Suprapubic skin (tissue), 4 donors: ENCODE results near the gene CEACAM1. TPM values are rescaled to one million over a fixed set of nuclear protein-coding genes. Genes with fewer than 3 reads are reported as not detected.

Experiments used
- DNase-seq, 2 donors: peaks; one replicate each; pipeline ENCODE4 v3.0.0-alpha.2; 2019; ENCODE audit warnings: low spot score in 2 of 2
- H3K27ac ChIP-seq: fragments of 200-600 bp; sonication (generic); one replicate; pipeline ENCODE4 v1.5.1; 2019
- H3K27me3 ChIP-seq: fragments of 200-600 bp; sonication (generic); one replicate; pipeline ENCODE4 v1.5.1; 2019
- H3K36me3 ChIP-seq: fragments of 200-600 bp; sonication (generic); one replicate; pipeline ENCODE4 v1.5.1; 2019
- H3K4me1 ChIP-seq: fragments of 200-600 bp; sonication (generic); one replicate; pipeline ENCODE4 v1.5.1; 2019
- H3K4me3 ChIP-seq: fragments of 200-600 bp; sonication (generic); one replicate; pipeline ENCODE4 v1.5.1; 2019; ENCODE audit warnings: mild to moderate bottlenecking
- H3K9me3 ChIP-seq: fragments of 200-600 bp; sonication (generic); one replicate; pipeline ENCODE4 v1.5.1; 2019
- EP300 ChIP-seq: sonication (generic); formaldehyde crosslinking; IDR thresholded peaks from one replicate; pipeline ENCODE4 v1.6.1; 2017; ENCODE audit warnings: antibody characterized with exemption
- POLR2A ChIP-seq, 2 donors: fragments of 450-650 bp; IDR thresholded peaks; one replicate each; pipeline ENCODE4 v1.6.1; 2017; ENCODE audit warnings: antibody characterized with exemption in 2 of 2, mild to moderate bottlenecking in 2 of 2, moderate library complexity in 2 of 2
- POLR2AphosphoS5 ChIP-seq, 3 donors: sonication (generic); formaldehyde crosslinking; IDR thresholded peaks; one replicate each; pipeline ENCODE4 v1.6.1; 2017; ENCODE audit warnings: antibody characterized with exemption in 3 of 3
- WGBS: methylation state at CpG from one replicate; pipeline ENCODE4 v1.1.5; 2018; 5-methylcytosine and 5-hydroxymethylcytosine counted together
- total RNA-seq, 4 donors: library from RNA; depleted of rRNA; stranded (reverse); fragments of >200 nt; gene quantifications; one replicate each; pipeline ENCODE4 v1.1.0, GENCODE V29; 2016
- TF ChIP-seq, protein P1 (sequence below), 2 donors: fragments of 200-600 bp in 1 of 2; fragments of 450-650 bp in 1 of 2; sonication (generic) in 1 of 2; IDR thresholded peaks; one replicate each; pipeline ENCODE4 v1.5.1; 2016 to 2019; ENCODE audit warnings: antibody characterized with exemption in 2 of 2, mild to moderate bottlenecking in 1 of 2, moderate library complexity in 1 of 2

Gene CEACAM1
- total RNA-seq, result 1 to 10 TPM; 2.0 to 9.9 (median 3.9) TPM

DNA sequence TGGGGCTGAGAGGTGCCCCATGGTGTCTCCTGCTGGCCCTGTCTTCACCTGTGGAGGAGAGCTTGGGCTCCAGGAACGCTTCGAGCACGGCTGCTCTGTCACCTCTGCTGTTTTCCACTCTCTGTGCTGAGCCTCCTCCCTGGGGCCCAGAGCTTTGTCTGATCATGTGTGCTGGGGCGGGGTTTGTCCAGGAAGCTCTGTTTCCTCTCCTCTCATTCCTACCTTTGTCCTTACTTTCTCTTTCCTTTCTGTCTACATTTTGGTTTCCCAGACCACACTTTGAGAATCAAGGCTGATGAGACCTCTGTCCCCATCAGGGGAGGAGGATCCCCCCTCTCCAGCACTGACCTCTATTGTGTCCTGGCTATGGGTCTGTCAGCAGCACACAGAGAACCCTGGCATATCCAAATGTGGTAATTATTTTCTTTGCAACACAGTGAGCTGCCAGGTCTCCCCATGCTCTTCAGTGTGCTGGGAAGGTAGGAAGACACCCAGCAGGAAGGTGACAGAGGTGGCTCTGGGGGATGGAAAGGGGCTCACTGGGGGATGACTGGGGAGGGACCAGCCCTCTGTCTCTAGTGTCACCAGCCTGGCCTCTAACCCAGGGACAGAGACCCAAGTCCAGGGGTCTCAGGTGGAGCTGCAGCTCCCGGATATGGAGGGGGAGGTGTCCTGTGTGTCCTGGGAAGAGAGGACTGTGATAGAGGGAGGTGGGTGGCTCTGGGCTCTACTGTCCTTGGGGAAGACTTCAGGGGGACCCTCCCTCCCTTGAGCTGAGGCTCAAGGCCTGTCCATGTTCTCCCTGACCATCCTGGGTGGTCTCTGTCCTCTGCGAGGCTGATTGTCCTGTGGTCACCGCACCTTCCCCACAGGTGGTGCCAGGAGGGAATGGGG lies at the start of gene CEACAM1:
Gene CEACAM1, minus strand, starts transcription at position 128 of the 894 bp plus-strand sequence. Its CDS starts 107 bp downstream, at position 21.
- H3K27me3 ChIP-seq, result no peaks in the 10 kb centered on the region
- no peaks in the 10 kb centered on the region for H3K36me3 ChIP-seq
- 43% methylated on average over 7 of the region's 7 CpGs for WGBS
- TF ChIP-seq EP300 (no peak), POLR2A (IDR thresholded peaks at IDR 0.05) (no peak), POLR2AphosphoS5 (IDR thresholded peaks at IDR 0.05) (no peak)
- TF ChIP-seq, protein P1, sequence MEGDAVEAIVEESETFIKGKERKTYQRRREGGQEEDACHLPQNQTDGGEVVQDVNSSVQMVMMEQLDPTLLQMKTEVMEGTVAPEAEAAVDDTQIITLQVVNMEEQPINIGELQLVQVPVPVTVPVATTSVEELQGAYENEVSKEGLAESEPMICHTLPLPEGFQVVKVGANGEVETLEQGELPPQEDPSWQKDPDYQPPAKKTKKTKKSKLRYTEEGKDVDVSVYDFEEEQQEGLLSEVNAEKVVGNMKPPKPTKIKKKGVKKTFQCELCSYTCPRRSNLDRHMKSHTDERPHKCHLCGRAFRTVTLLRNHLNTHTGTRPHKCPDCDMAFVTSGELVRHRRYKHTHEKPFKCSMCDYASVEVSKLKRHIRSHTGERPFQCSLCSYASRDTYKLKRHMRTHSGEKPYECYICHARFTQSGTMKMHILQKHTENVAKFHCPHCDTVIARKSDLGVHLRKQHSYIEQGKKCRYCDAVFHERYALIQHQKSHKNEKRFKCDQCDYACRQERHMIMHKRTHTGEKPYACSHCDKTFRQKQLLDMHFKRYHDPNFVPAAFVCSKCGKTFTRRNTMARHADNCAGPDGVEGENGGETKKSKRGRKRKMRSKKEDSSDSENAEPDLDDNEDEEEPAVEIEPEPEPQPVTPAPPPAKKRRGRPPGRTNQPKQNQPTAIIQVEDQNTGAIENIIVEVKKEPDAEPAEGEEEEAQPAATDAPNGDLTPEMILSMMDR (IDR thresholded peaks at IDR 0.05), result no peak
- peak within 1 kb of the TSS; percentile 59 for H3K27ac ChIP-seq
- H3K4me1 ChIP-seq, result peaks cover 13% of the 10 kb centered on the region
- H3K9me3 ChIP-seq, result no peaks in the 10 kb centered on the region
- H3K4me3 ChIP-seq, result peak within 1 kb of the TSS; percentile 25
- no peak for DNase-seq

DNA sequence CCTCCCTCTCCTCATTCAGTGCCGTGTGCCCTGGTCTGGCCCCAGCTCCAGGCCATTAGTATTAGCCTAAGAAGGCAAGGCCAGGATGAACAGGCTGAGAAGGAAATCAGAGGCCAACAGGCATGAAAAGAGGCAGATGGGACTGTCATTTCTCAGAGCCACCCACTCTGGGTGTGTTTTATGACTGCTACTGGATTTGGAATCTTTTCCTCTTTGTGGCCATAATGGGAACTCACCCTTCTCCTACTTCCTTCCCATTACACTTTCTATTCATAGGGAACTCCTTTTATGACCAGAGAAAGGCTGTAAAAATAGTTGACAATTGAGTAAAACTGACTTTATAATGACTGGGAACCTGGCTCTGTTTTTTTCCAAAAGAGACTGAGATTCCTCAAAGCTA lies 48.7 kb upstream of the CEACAM1 start:
- H3K4me3 ChIP-seq, result no peak overlapping the region
- H3K27ac ChIP-seq, result no peak overlapping the region
- H3K4me1 ChIP-seq, result no peaks in the 10 kb centered on the region
- DNase-seq, result no peak
- WGBS, result 57% methylated on average over 1 of the region's 1 CpG
- TF ChIP-seq EP300, result no peak
- no peak for TF ChIP-seq POLR2A (IDR thresholded peaks at IDR 0.05)
- no peak for TF ChIP-seq POLR2AphosphoS5 (IDR thresholded peaks at IDR 0.05)
- TF ChIP-seq, protein P1 (IDR thresholded peaks at IDR 0.05), result no peak
- no peaks in the 10 kb centered on the region for H3K36me3 ChIP-seq
- no peaks in the 10 kb centered on the region for H3K27me3 ChIP-seq
- no peaks in the 10 kb centered on the region for H3K9me3 ChIP-seq

DNA sequence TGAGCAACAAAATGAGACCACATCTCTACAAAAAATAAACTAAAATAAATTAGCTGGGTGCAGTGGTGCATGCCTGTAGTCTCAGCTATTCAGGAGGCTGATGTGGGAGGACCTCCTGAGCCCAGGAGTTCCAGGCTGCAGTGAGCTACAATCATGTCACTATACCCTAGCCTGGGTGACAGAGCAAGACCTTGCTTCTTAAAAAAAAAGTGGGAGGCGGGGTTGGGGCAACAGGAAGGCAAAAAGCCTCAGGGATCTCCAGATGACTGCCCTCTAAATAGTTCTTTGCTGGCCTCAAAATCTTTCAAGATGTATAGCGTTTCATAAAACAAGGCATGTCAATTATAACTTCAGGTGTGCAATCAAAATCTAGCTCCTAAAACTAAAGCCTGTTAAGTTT lies 48.0 kb upstream of the CEACAM1 start:
- WGBS, result 83% methylated on average over 2 of the region's 2 CpGs
- no peaks in the 10 kb centered on the region for H3K9me3 ChIP-seq

DNA sequence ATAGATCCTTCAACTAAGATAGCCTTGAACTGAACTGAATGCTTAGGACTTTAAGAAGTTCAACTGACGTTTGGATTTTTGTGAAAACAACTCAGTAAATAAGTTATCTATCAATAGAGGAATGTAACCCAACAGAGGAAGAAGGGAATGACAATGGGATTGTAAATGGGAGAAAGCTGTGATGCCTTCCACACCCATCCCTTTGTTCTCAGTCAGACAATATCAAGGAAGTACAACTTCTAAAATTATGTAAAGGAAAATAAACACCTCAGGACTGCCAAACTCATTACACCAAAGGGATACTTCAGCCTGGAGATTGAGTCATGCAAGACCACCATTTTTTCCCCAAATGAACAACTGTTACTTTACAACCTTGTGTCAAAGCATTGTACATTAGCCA lies 45.4 kb upstream of the CEACAM1 start:
- no peaks in the 10 kb centered on the region for H3K9me3 ChIP-seq
- no peak overlapping the region for H3K4me3 ChIP-seq
- TF ChIP-seq POLR2AphosphoS5 (IDR thresholded peaks at IDR 0.05) (no peak), POLR2A (IDR thresholded peaks at IDR 0.05) (no peak), EP300 (no peak)
- TF ChIP-seq, protein P1 (IDR thresholded peaks at IDR 0.05), result no peak
- 46% methylated on average over 1 of the region's 1 CpG for WGBS
- H3K27ac ChIP-seq, result no peak overlapping the region
- no peaks in the 10 kb centered on the region for H3K36me3 ChIP-seq
- no peaks in the 10 kb centered on the region for H3K4me1 ChIP-seq
- no peak for DNase-seq
- no peaks in the 10 kb centered on the region for H3K27me3 ChIP-seq

More for the DNA sequence above, 48.0 kb upstream of the CEACAM1 start:
- H3K36me3 ChIP-seq, result no peaks in the 10 kb centered on the region
- no peak overlapping the region for H3K4me3 ChIP-seq
- H3K4me1 ChIP-seq, result no peaks in the 10 kb centered on the region
- H3K27ac ChIP-seq, result no peak overlapping the region
- TF ChIP-seq EP300 (no peak), POLR2AphosphoS5 (IDR thresholded peaks at IDR 0.05) (no peak), POLR2A (IDR thresholded peaks at IDR 0.05) (no peak)
- TF ChIP-seq, protein P1 (IDR thresholded peaks at IDR 0.05), result no peak
- H3K27me3 ChIP-seq, result no peaks in the 10 kb centered on the region
- no peak for DNase-seq

DNA sequence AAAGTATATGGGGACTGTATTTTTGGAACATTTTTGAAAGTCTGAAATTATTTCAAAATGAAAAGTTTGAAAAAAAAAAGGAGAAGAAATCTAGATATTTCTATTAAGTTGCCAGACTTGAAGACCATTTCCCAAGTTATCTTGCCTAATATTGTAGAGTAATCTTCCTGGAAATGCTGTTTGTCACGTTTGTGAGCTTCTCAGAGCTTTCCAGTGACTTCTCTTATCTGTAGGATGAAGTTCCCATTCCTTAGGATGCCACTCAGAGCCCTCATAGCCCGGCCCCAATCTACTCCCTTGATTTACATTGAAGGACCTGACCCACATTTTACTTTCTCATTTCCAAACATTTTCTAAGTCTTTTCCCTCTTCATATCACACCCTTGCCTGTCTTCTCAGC lies 42.8 kb upstream of the CEACAM1 start:
- Histone ChIP-seq H3K4me1 (no peaks in the 10 kb centered on the region), H3K27ac (no peak overlapping the region), H3K4me3 (no peak overlapping the region), H3K9me3 (no peaks in the 10 kb centered on the region), H3K27me3 (no peaks in the 10 kb centered on the region), H3K36me3 (no peaks in the 10 kb centered on the region)
- no peak for DNase-seq
- WGBS, result 53% methylated on average over 2 of the region's 2 CpGs
- TF ChIP-seq, protein P1 (IDR thresholded peaks at IDR 0.05), result no peak
